Measurements from ENCODE around the gene RSPH10B2.
A peak's percentile ranks its signal among the peaks of the same experiment; 100 is the strongest.
"Not testable (repeated sequence)": the region's sequence is repeated elsewhere in the genome, so short reads cannot be mapped to it uniquely, and the experiment has no call there.

The RSPH10B2 gene

DNA sequence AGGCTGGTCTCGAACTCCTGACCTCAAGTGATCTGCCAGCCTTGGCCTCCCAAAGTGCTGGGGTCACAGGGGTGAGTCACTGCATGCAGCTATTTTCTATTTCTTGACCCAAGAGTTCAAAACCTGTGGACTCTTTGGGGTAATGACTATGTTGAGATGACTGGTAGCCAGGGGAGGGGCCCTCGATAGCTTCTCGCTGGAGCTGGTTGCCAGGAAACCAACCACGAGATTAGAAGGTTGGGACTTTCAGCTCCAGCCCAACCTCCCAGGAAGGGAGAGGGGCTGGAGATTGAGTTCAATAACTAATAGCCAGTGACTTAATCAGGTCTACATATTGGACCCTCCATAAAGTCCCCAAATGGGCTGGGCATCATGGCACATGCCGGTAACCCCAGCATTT lies 43.3 kb downstream of the RSPH10B2 start:
- H3K27me3 Mint-ChIP-seq, result not testable (repeated sequence)

DNA sequence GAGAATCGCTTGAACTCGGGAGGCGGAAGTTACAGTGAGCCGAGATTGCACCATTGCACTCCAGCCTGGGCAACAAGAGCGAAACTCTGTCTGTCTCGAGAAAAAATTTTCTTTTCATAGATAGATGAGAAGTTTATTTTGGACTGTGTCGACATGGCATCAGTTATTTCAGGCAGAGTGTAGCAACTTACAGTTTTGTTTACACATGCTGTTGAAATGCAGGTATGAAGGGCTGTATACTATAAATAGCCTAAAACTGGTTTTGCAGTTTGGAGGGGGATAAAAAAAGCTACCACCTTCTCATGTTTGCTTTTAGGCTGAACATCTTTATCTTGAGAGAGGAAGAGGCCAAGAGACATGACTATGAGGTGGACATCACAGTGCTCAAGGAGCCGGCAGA lies 44.1 kb downstream of the RSPH10B2 start:
- H3K4me1 Mint-ChIP-seq; H3K27ac Mint-ChIP-seq (ENCODE audit: low read depth); H3K9me3 Mint-ChIP-seq; ATAC-seq (replicated peaks; ENCODE audit: extremely low read depth, poor library complexity, severe bottlenecking); H3K36me3 Mint-ChIP-seq (ENCODE audit: insufficient read depth); H3K27me3 Mint-ChIP-seq; DNase-seq (ENCODE audit: low spot score in 2 of 2); H3K4me3 Mint-ChIP-seq: not testable (repeated sequence)

More for the DNA sequence above, 43.3 kb downstream of the RSPH10B2 start:
- DNase-seq (ENCODE audit: low spot score in 2 of 2); H3K4me3 Mint-ChIP-seq; ATAC-seq (replicated peaks; ENCODE audit: extremely low read depth, poor library complexity, severe bottlenecking); H3K36me3 Mint-ChIP-seq (ENCODE audit: insufficient read depth); H3K9me3 Mint-ChIP-seq; H3K4me1 Mint-ChIP-seq; H3K27ac Mint-ChIP-seq (ENCODE audit: low read depth): not testable (repeated sequence)

DNA sequence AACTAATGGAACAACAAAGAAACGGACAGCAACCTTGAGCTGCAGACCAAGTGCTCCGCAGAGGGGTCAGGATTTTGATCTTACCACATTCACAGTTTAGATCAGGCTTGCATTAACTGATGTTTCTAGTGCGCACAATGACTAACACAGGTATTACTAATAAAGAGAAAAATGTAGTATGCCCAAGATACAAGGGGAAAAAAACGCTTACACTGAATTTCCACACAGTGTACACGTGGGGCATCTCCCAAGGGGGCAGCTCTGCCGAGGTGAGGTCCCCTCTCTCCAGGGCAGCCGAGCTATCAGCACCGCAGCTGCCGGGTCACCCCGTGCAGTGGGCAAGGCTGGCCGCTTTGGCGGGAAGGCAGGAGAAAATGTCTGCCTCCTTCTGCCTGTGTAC lies 46.0 kb downstream of the RSPH10B2 start:
- ATAC-seq (replicated peaks; ENCODE audit: extremely low read depth, poor library complexity, severe bottlenecking); H3K36me3 Mint-ChIP-seq (ENCODE audit: insufficient read depth); H3K27me3 Mint-ChIP-seq; H3K4me3 Mint-ChIP-seq; H3K9me3 Mint-ChIP-seq; H3K27ac Mint-ChIP-seq (ENCODE audit: low read depth); DNase-seq (ENCODE audit: low spot score in 2 of 2); H3K4me1 Mint-ChIP-seq: not testable (repeated sequence)

DNA sequence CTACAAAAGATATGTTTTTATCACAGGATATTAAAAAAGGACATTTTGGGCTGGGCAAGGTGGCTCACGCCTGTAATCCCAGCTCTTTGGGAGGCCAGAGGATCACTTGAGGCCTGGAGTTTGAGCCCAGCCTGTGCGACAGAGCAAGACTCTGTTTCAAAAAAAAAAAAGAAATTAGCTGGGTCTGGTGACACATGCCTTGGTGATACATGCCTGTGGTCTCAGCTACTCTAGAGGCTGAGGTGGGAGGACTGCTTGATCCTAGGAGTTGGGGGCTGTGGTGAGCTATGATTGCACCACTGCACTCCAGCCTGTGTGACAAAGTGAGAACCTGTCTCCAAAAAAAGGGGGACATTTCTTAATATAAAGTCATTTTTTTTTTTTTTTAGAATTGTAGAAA lies 46.4 kb downstream of the RSPH10B2 start:
- H3K27me3 Mint-ChIP-seq; H3K4me3 Mint-ChIP-seq; H3K36me3 Mint-ChIP-seq (ENCODE audit: insufficient read depth); H3K27ac Mint-ChIP-seq (ENCODE audit: low read depth); ATAC-seq (replicated peaks; ENCODE audit: extremely low read depth, poor library complexity, severe bottlenecking); DNase-seq (ENCODE audit: low spot score in 2 of 2); H3K9me3 Mint-ChIP-seq; H3K4me1 Mint-ChIP-seq: not testable (repeated sequence)

DNA sequence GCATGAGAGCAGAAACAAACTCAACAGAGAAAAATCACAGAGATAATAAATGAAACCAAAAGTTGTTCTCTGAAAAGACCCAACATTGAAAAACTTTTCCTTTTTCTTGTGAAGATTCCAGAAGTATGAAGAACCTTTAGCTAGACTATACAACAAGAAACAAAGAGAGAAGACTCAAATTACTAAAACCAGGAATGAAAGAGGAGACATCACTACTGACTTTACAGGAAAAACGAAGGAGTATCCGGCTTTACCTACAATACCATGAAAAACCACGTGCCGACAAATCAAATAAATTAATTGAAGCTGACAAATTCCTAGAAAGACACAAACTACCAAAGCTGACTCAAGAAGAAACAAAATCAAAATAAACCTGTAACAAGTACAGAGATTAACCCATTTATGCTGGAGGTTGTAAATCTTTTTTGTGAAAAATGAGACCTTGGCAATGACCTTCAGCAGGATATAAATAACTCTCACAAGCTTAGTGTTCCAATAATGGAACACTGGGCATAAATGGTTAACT lies 53.6 kb downstream of the RSPH10B2 start:
- not testable (repeated sequence) for H3K36me3 Mint-ChIP-seq (ENCODE audit: insufficient read depth); ATAC-seq (replicated peaks; ENCODE audit: extremely low read depth, poor library complexity, severe bottlenecking); DNase-seq (ENCODE audit: low spot score in 2 of 2); H3K27ac Mint-ChIP-seq (ENCODE audit: low read depth); H3K4me1 Mint-ChIP-seq; H3K4me3 Mint-ChIP-seq; H3K27me3 Mint-ChIP-seq; H3K9me3 Mint-ChIP-seq

DNA sequence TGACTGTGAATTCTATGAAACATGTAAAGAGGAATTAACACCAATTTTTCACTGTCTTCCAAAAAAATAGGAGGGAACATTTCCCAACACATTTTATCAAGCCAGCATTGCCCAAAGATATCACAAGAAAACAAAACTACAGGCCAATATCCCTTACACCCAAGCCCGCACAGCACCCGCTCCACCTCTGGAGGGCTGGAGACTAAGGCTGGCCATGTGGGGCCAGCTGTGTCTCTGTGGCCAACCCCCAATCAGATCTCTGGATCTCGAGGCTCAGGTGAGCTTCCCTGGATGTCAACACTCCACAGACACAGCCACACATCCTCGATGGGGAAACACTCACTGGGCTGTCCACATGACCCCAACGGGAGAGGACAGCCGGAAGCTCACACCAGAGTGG lies 54.1 kb downstream of the RSPH10B2 start:
- not testable (repeated sequence) for H3K4me3 Mint-ChIP-seq; DNase-seq (ENCODE audit: low spot score in 2 of 2); H3K27ac Mint-ChIP-seq (ENCODE audit: low read depth); H3K27me3 Mint-ChIP-seq; H3K4me1 Mint-ChIP-seq; H3K36me3 Mint-ChIP-seq (ENCODE audit: insufficient read depth); ATAC-seq (replicated peaks; ENCODE audit: extremely low read depth, poor library complexity, severe bottlenecking); H3K9me3 Mint-ChIP-seq

DNA sequence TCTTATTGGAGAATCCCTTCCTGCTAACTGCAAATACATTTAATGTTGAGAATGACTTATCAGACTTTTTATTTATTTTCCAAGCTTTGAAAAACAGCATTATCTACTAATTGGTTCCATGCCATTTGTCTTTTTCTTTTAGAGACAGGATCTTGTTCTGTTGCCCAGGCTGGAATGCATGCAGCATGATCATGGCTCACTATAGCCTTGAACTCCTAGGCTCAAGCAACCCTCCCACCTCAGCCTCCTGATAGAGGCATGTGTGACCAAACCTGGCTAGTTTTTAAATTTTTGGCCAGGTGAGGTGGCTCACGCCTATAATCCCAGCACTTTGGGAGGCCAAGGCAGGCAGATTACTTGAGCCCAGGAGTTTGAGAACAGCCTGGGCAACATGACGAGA lies 59.1 kb downstream of the RSPH10B2 start:
- peaks cover 28% of the 10 kb centered on the region for H3K36me3 Mint-ChIP-seq (ENCODE audit: insufficient read depth)
- H3K4me1 Mint-ChIP-seq; ATAC-seq (replicated peaks; ENCODE audit: extremely low read depth, poor library complexity, severe bottlenecking); H3K4me3 Mint-ChIP-seq; H3K27me3 Mint-ChIP-seq; H3K9me3 Mint-ChIP-seq; H3K27ac Mint-ChIP-seq (ENCODE audit: low read depth); DNase-seq (ENCODE audit: low spot score in 2 of 2): not testable (repeated sequence)

DNA sequence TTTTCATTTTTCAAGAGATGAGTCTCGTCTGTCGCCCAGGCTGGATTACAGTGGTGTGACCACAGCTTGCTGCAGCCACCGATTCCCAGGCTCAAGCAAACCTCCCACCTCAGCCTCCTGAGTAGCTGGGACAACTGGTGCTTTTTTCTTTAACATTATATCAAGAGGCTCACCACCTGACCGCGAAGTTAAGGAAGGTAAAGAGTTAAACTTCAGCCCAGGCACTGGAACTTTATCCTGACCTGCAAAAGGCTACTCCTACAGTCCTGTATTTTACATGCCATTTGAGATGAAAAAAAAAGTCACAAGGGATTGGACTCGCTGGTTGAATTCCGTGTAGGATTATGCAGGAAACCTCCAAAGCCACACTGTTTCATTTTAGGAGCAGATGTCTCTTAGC lies 61.6 kb downstream of the RSPH10B2 start:
- H3K36me3 Mint-ChIP-seq (ENCODE audit: insufficient read depth), result peaks cover 37% of the 10 kb centered on the region
- not testable (repeated sequence) for H3K4me1 Mint-ChIP-seq; DNase-seq (ENCODE audit: low spot score in 2 of 2); H3K9me3 Mint-ChIP-seq; H3K4me3 Mint-ChIP-seq; H3K27me3 Mint-ChIP-seq; ATAC-seq (replicated peaks; ENCODE audit: extremely low read depth, poor library complexity, severe bottlenecking); H3K27ac Mint-ChIP-seq (ENCODE audit: low read depth)

DNA sequence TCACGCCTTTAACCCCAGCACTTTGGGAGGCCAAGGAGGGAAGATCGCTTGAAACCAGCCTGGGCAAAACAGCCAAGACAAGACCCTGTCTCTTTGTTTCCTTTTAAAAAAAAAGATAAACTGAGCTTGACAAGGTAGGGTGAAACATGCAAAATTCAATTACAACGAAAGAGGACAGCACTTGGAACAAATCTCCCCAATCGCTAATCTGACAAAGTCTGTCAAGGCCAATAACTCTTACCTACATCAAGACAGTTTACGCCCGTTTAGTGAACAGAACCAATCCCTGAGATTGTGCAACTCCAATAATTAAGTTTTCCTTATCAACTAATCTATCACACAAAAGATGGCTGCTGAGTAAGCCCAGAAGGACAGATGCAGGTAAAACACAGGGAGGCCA lies 67.7 kb downstream of the RSPH10B2 start:
- H3K27ac Mint-ChIP-seq (ENCODE audit: low read depth); DNase-seq (ENCODE audit: low spot score in 2 of 2); ATAC-seq (replicated peaks; ENCODE audit: extremely low read depth, poor library complexity, severe bottlenecking); H3K9me3 Mint-ChIP-seq; H3K27me3 Mint-ChIP-seq; H3K4me3 Mint-ChIP-seq: not testable (repeated sequence)
- Mint-ChIP-seq H3K36me3 (ENCODE audit: insufficient read depth) (peaks cover 39% of the 10 kb centered on the region), H3K4me1 (peaks cover 11% of the 10 kb centered on the region)

DNA sequence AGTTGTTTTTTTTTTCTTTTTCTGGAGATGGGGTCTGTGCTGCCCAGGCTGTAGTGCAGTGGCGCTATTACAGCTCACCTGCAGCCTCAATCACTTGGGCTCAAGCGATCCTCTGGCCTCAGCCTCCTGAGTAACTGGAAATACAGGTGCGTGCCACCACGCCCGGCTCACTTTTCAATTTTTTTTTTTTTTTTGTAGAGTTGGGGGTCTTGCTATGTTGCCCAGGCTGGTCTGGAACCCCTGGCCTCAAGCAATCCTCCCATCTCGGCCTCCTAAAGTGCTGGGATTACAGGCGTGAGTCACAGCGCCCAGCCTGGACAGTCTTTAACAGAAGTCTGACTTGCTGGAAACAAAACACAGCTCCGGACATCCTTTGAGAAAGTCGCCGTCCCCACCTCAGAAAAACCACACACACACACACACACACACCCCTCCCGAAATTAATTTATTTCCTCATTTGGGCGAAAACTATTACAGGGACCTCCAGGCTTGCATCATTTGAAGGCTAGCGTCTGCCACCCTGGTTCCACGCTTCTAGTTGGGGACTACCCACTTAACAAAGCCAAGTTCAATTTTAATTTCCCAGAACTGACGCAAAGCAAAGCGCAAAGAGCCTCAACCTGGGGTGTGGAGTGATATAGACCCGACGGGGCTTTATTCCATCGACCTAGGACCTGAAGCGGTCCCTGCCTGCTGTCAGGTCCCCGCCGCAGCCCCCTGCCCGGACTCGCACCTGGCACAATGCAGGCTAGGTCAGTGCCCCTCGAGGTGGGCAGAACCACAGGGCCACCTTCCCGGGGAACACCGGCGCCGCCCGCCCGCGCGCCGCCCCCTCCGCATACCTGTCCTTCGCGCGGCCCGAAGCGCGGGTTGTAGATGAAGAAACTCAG lies 71.6 kb downstream of the RSPH10B2 start:
- peaks cover 11% of the 10 kb centered on the region for H3K4me1 Mint-ChIP-seq
- not testable (repeated sequence) for DNase-seq (ENCODE audit: low spot score in 2 of 2); H3K27me3 Mint-ChIP-seq; H3K9me3 Mint-ChIP-seq
- H3K27ac Mint-ChIP-seq (ENCODE audit: low read depth), result peak overlapping the region; percentile 89
- H3K4me3 Mint-ChIP-seq, result peak overlapping the region; percentile 91
- ATAC-seq (replicated peaks; ENCODE audit: extremely low read depth, poor library complexity, severe bottlenecking), result peak; percentile 78
- H3K36me3 Mint-ChIP-seq (ENCODE audit: insufficient read depth), result peaks cover 18% of the 10 kb centered on the region

DNA sequence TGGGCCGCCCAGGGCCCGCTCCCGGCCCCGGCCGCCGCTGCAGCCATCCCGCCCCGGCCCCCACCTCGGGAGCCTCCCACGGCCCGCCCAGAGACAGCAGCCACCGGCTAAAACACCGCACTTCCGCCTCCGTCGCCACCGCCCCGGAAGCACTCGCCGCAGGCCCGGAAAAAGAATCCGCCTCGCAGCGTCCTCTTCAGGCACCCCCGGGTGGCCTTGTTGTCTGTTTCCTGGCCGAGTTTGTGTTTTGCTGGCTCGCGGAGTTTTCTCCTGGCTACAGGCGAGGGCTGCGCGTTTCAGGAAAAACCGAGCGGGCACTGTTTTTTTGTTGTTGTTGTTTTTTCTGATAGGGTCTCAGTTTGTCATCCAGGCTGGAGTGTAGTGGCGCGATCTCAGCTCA lies 72.2 kb downstream of the RSPH10B2 start, which contains the start of gene CCZ1B:
CCZ1B (minus strand) TSS at position 125 of the 400 bp plus-strand sequence; CDS start at position 47, 78 bp downstream.
- peak; percentile 69 to 78 for DNase-seq (ENCODE audit: low spot score in 2 of 2)
- Mint-ChIP-seq H3K27ac (ENCODE audit: low read depth) (peak within 1 kb of the TSS; percentile 89), H3K4me1 (peaks cover 11% of the 10 kb centered on the region), H3K36me3 (ENCODE audit: insufficient read depth) (peaks cover 14% of the 10 kb centered on the region), H3K4me3 (peak within 1 kb of the TSS; percentile 91)
- H3K9me3 Mint-ChIP-seq, H3K27me3 Mint-ChIP-seq: not testable (repeated sequence)
- ATAC-seq (replicated peaks; ENCODE audit: extremely low read depth, poor library complexity, severe bottlenecking), result peak; percentile 98

DNA sequence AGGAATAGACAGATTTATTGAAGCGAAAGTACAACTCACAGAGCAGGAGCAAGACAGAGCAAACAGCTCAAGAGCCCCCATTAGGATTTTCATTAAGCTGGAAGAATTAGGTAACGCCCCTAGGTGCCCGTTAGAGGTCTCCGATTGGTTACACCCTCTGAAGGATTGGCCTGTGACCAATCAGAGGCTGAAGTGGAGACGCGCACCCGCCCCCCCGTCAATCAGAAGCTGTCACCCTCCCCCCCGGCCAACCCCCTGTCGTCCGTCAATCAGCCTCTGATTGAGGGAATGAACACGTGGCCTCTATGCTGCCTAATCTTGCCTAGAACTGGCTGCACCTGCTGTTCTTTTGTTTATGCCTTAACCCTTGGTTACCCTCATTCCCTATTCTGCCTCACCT lies 73.3 kb downstream of the RSPH10B2 start:
- Mint-ChIP-seq H3K4me3 (peak overlapping the region; percentile 43), H3K4me1 (peaks cover 11% of the 10 kb centered on the region)
- H3K36me3 Mint-ChIP-seq (ENCODE audit: insufficient read depth); DNase-seq (ENCODE audit: low spot score in 2 of 2); H3K9me3 Mint-ChIP-seq; ATAC-seq (replicated peaks; ENCODE audit: extremely low read depth, poor library complexity, severe bottlenecking); H3K27ac Mint-ChIP-seq (ENCODE audit: low read depth); H3K27me3 Mint-ChIP-seq: not testable (repeated sequence)

DNA sequence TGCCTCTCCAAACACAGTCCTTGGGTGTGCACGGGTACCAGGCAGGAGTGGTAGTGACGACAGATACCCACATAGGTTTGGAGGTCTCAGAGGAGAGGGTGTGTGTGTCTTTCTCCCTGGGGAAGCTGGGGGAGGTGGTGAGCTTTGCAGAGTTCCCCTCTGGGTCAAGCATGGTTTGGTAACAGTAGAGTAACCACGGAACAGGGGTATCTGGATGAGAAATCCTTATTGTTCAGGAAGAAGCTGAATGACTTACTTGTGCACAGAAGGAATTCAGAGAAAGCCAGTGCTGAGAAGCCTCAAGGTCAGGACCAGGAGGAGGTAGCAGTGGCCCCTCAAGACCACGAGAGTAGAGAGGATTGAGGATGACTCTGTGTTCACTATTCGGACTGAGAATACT lies 75.7 kb downstream of the RSPH10B2 start:
- H3K4me1 Mint-ChIP-seq; H3K4me3 Mint-ChIP-seq; H3K27me3 Mint-ChIP-seq; ATAC-seq (replicated peaks; ENCODE audit: extremely low read depth, poor library complexity, severe bottlenecking); H3K9me3 Mint-ChIP-seq; H3K27ac Mint-ChIP-seq (ENCODE audit: low read depth); DNase-seq (ENCODE audit: low spot score in 2 of 2); H3K36me3 Mint-ChIP-seq (ENCODE audit: insufficient read depth): not testable (repeated sequence)

All from central memory CD8-positive, alpha-beta T cell (primary cell).